Stimulated activated CD8-positive, alpha-beta memory T cell treated with anti-CD3 and anti-CD28 coated beads, Interleukin-7, amount 100 ng/mL, for 48 hours (primary cell): Measurements from ENCODE around the gene APOBEC3C.
A peak's percentile ranks its signal among the peaks of the same experiment; 100 is the strongest.
"Not testable (repeated sequence)": the region's sequence is repeated elsewhere in the genome, so short reads cannot be mapped to it uniquely, and the experiment has no call there.

Experiments used
- DNase-seq, 2 donors: peaks; one replicate each; pipeline ENCODE4 v3.0.0-alpha.2; 2020; ENCODE audit warnings: low read depth in 1 of 2; ENCODE audit errors: extremely low read depth in 1 of 2

APOBEC3C gene

GRCh38 chr22:38981992-38982927, 31.8 kb upstream of the APOBEC3C start, which contains the start of gene APOBEC3B:
TSS of gene APOBEC3B (plus strand) at chr22:38982347. CDS start at chr22:38982454, 107 bp downstream.
- peak; percentile 42 to 70 for DNase-seq

GRCh38 chr22:38984224-38984623, 29.8 kb upstream of the APOBEC3C start:
- no peak for DNase-seq

DNA sequence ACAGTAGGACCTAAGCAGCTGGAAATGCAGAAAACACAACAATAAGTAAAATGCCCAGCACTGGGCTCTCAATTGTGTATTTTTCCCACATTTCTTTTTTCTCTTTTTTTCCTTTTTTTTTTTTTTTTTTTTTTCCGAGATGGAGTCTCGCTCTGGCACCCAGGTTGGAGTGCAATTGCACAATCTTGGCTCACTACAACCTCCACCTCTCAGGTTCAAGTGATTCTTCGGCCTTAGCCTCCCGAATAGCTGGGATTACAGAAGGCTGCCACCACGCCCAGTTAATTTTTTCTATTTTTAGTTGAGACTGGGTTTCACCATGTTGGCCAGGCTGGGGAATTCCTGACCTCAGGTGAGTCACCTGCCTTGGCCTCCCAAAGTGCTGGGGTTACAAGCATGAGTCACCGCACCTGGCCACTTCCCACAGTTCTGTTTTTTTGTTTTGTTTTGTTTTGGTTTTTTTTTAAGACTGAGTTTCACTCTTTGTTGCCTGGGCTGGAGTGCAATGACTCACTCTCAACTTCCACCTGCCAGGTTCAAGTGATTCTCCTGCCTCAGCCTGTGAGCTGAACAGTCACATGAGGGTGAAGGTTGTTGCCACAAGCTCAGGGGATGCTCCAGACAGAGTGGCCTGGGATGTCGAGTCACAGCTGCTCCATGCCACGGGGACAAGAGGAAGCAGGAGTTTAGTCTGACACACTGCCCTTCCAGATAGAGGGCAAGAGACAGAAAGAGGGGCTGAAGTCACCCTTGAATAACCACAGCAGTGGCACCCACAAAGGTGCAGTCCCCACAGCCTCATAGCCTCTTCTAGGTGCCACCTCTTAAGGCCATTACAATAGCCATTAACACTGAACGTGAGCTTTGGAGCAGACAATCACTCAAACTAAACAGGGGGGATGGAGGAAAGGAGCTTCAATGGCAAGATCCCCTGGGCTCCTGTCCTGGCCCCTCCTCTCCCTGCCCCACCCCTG, 29.0 kb upstream of the APOBEC3C start:
- peak; percentile 50 to 88 for DNase-seq

- DNase-seq = no peak
Observed at GRCh38 chr22:38986629-38987028, 27.4 kb upstream of the APOBEC3C start.

GRCh38 chr22:38987171-38987895, 26.7 kb upstream of the APOBEC3C start:
- DNase-seq = no peak

DNA sequence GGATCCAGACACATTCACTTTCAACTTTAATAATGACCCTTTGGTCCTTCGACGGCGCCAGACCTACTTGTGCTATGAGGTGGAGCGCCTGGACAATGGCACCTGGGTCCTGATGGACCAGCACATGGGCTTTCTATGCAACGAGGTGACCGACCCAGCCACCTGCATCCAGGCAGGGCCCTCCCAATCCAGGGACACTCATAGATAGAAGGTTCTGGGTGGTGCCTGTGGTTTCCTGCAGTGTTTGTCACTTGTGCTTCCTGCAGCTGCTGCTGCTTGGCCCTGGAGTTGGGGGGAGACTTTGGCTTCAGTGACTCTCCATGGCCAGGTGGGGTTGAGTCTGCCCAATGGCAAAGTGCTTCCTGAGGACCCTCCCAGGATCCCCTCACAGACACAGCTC, 24.6 kb upstream of the APOBEC3C start:
- no peak for DNase-seq

GRCh38 chr22:38992871-38993371, 21.1 kb upstream of the APOBEC3C start:
- DNase-seq = not testable (repeated sequence)

DNA sequence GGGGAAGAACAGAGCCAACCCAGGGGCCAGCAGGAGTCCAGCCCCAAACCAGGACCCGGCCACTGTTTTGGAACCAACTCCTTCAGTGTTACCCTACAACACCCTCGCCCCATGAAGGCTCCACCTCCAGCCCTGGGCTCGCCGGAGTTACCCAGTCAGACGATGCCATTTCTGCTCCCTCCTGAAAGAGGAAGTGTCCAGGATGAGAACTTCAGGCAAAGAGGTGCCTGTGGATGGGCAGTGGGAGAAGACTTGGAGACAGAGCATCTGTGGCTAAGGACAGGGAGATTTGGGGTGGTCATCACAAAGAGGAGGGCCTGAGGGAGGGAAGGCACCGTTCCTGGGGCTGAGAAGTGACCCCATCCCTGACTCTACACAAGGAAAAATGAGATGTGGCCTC, 18.0 kb upstream of the APOBEC3C start:
- no peak for DNase-seq

DNA sequence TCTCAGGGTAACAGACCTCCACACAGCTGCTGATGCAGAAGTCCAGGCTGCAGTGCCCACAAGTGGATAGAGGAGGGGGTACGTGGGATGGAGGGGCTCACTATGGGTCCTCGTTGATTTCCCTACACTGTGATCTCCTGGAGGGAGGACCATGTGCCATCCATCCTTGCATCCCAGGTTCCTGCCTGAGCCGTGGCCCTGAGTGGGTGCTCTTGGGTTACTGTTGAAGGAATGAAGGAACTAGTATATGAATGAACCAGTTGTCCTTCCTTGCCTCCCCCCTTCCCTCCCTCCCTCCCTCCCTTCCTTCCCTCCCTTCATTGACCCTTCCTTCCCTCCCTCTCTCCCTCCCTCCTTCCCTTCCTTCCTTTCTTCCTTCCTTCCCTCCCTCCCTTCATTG, 16.5 kb upstream of the APOBEC3C start:
- DNase-seq = no peak

- DNase-seq = peak; percentile 52 to 69
Observed at GRCh38 chr22:39003165-39003638, 10.9 kb upstream of the APOBEC3C start.

DNA sequence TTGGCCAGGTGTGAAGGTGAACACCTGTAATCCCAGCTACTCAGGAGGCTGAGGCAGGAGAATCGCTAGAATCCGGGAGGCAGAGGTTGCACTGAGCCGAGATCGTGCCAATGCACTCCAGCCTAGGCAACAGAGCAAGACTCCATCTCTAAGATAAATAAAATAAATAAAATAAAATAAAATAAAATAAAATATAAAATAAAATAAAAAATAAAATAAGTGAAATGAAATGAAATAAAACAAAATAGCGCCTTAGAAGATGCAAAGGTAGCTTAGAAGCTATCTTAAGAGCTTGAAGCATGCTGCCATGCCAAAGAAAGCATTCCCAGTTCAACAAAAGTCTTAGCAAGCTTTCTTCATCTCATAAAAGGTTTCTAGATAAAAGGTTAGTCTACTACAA, 6.9 kb upstream of the APOBEC3C start:
- DNase-seq = no peak

DNA sequence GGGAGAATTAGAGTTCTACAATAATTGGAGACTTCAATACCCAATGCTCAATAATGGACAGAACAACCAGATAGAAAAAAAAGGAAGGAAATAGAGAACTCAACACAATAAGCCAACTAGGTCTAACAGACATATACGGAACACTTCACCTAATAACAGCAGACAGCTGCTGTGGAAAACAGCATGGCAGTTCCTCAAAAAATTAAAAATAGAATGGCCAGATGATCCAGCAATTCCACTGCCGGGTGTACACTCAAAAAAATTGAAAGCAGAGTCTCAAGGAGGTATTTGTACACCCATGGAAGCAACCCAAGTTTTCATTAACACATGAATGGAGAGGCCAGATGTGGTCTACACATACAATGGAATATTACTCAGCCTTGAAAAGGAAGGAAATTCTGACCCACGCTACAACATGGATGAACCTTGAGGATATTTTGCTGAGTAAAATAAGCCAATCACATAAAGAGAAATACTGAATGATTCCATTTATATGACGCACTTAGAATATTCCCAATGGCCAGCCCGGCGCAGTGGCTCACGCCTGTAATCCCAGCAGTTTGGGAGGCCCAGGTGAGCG, 5.7 kb upstream of the APOBEC3C start:
- DNase-seq = not testable (repeated sequence)

GRCh38 chr22:39010946-39011345, 3.1 kb upstream of the APOBEC3C start:
- no peak for DNase-seq

DNA sequence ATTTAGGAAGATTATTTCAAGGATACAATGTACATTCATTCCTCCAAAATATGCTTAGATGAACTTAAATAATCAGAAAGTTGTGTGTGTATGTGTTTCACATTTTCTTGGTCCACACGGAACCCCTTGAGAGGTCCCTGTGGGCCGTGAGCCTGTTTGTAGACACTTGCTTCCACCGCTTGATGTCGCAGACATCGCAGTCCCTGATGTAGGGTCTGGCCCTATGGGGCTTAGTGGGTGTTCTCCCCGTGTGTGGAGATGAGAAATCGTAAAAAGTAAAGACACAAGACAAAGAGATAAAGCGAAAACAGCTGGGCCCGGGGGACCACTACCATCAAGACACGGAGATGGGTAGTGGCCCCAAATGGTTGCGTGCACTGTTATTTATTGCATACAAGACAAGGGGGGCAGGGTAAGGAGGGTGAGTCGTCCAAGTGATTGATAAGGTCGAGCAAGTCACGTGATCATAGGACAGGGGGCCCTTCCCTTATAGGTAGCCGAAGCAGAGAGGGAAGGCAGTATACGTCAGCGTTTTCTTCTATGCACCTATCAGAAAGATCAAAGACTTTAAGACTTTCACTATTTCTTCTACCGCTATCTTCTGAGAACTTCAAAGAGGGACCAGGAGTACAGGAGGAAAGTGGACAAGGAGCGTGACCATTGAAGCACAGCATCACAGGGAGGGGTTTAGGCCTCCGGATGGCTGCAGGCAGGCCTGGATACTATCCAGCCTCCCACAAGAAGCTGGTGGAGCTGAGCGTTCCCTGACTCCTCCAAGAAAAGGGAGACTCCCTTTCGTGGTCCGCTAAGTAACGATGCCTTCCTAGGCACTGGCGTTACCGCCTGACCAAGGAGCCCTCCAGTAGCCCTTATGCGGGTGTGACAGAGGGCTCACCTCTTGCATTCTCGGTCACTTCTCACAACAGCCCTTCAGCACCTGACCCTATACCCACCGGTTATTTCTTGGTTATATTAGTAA, 1.2 kb upstream of the APOBEC3C start:
- no peak for DNase-seq

DNA sequence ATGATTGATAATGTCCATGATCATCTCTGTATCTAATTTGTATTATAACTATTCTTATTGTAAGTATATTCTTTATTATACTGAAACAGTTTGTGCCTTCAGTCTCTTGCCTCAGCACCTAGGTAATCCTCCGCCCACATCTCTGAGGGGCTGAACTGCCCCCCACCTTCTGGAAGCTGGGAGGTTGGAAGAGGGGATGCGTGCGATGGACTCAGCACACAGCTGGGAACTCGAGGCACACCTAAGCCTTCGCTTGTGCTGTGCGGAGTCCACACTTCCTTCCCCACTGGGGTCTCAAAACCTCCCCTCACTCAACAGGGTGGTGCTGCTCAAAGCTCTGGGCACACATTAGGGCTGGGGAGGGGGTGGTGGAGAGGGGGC, 506 bp upstream of the APOBEC3C start:
- DNase-seq = not testable (repeated sequence)

DNA sequence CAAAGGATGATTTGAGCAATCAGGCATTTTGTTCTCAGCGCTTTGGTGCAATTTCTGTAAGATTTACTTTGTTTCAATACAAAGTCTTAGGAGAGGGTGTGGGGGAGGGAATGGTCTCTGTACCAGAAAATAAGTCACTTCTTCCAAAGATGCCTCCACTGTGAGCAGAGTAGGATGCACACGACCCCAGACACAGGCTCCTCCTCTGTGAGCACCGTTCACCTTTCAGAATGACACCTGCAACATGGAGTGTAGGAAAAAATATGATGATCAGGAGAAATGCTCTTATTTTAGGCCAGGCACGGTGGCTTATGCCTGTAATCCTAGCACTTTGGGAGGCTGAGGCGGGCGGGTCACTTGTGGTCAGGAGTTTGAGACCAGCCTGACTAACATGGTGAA, 665 bp downstream of the APOBEC3C start:
- DNase-seq = not testable (repeated sequence)

GRCh38 chr22:39016592-39016991, 2.5 kb downstream of the APOBEC3C start:
- DNase-seq = no peak

DNA sequence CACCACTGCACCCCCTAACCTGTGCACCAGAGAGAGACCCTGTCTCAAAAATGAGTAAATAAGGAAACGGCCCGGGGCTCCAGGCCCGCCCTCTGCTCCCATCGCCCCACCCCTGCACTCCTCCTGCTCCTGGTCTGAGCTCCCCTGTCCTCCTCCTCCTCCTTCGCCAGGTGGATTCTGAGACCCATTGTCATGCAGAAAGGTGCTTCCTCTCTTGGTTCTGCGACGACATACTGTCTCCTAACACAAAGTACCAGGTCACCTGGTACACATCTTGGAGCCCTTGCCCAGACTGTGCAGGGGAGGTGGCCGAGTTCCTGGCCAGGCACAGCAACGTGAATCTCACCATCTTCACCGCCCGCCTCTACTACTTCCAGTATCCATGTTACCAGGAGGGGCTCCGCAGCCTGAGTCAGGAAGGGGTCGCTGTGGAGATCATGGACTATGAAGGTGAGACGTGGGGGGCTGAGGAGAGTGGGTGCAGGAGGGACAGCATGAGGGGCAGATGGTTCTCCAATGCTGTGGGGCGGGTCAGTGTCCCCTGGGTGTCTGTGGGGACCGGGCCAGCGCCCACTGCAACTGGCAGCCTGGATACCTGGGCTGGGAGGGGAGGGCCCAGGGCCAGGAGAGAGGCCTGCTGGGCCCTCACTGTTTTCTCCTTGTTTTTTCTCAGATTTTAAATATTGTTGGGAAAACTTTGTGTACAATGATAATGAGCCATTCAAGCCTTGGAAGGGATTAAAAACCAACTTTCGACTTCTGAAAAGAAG, 3.7 kb downstream of the APOBEC3C start:
- no peak for DNase-seq
